HepG2 (cell line): ENCODE data around the gene CEACAM21. TPM values are rescaled to one million over a fixed set of nuclear protein-coding genes. Genes with fewer than 3 reads are reported as not detected.

Experiments
- ATAC-seq: fragments of 200-7000 bp; cut with Tn5 transposase; 3 replicates; pipeline ENCODE4 v1.9.1; 2020; ENCODE audit warnings: mild to moderate bottlenecking, moderate library complexity
- BruUV-seq: library from RNA; stranded (reverse); fragments of 400-500 nt; replicated peaks from 2 replicates; lab custom pipeline; 2021; lab: Mats Ljungman, UMichigan
- CTCF ChIA-PET: fragments of 300-600 bp; formaldehyde crosslinking; extraction: SDS; loops from one replicate; lab custom pipeline; 2021; ENCODE audit warnings: low total read pairs, inconsistent platforms, low intra/inter-chr PET ratio; lab: Yijun Ruan, JAX
- POLR2A ChIA-PET: fragments of 350-600 bp; sonication (Branson Sonifier 250); formaldehyde crosslinking; loops from one replicate; lab custom pipeline; 2020; ENCODE audit warnings: antibody characterized with exemption, inconsistent platforms; lab: Yijun Ruan, JAX
- DNase-seq: peaks from one replicate; pipeline ENCODE4 v3.0.0-alpha.2; 2015; ENCODE audit warnings: low spot score
- FAIRE-seq: peaks from 3 replicates; lab custom pipeline; 2011; peaks lifted over from hg19 to GRCh38; lab: Jason Lieb, UNC
- H2AFZ ChIP-seq: one replicate; pipeline ENCODE4 v1.6.1; 2011; ENCODE audit warnings: low read length, inconsistent platforms
- H3K27ac ChIP-seq: fragments of 300-600 bp; 3 replicates; pipeline ENCODE4 v1.8.0; 2011; ENCODE audit warnings: mixed run types, mild to moderate bottlenecking, mixed read lengths, low read length, inconsistent platforms; ENCODE audit not compliant: insufficient read depth; ENCODE audit errors: extremely low read length
- H3K27me3 ChIP-seq, 2 experiments: fragments of 200-600 bp in 1 of 2; 2 replicates in 1 of 2; 3 replicates in 1 of 2; pipeline versions ENCODE4 v1.6.0 to v1.8.0; 2011; ENCODE audit warnings: low read length in 2 of 2, mild to moderate bottlenecking in 2 of 2, moderate library complexity in 2 of 2, inconsistent platforms in 1 of 2; ENCODE audit not compliant: insufficient read depth in 2 of 2, control insufficient read depth in 1 of 2
- H3K36me3 ChIP-seq, 2 experiments: fragments of 200-600 bp in 1 of 2; replicated peaks in 1 of 2; 2 replicates in 1 of 2; 3 replicates in 1 of 2; pipeline versions ENCODE4 v1.5.1 to v1.8.0; 2011; ENCODE audit warnings: low read length in 2 of 2, inconsistent platforms in 1 of 2; ENCODE audit not compliant: insufficient read depth in 2 of 2, control insufficient read depth in 1 of 2
- H3K4me1 ChIP-seq: 2 replicates; pipeline ENCODE4 v1.5.1; 2012; ENCODE audit warnings: low read length, inconsistent platforms; ENCODE audit not compliant: insufficient read depth
- H3K4me2 ChIP-seq: 2 replicates; pipeline ENCODE4 v1.6.0; 2011; ENCODE audit warnings: low read depth, low read length, inconsistent platforms
- H3K4me3 ChIP-seq, 3 experiments: fragments of 200-600 bp in 1 of 3; sonication (generic), shearing (Covaris generic) in 1 of 3; replicated peaks in 1 of 3; 2 replicates each; pipeline ENCODE4 v1.5.1; 2011 to 2016; ENCODE audit warnings: low read length in 3 of 3, inconsistent platforms in 2 of 3, low read depth in 2 of 3, mild to moderate bottlenecking in 2 of 3, control low read depth in 1 of 3, mixed read lengths in 1 of 3; ENCODE audit not compliant: insufficient read depth in 1 of 3
- H3K79me2 ChIP-seq: one replicate; pipeline ENCODE4 v1.6.1; 2011; ENCODE audit warnings: low read length, inconsistent platforms; ENCODE audit not compliant: insufficient read depth
- H3K9ac ChIP-seq: 2 replicates; pipeline ENCODE4 v1.6.0; 2011; ENCODE audit warnings: mild to moderate bottlenecking, low read depth, low read length, inconsistent platforms; ENCODE audit not compliant: insufficient read depth
- H3K9me3 ChIP-seq: 2 replicates; pipeline ENCODE4 v1.5.1; 2012; ENCODE audit warnings: mild to moderate bottlenecking, low read length
- H4K20me1 ChIP-seq: 2 replicates; pipeline ENCODE4 v1.6.0; 2011; ENCODE audit warnings: inconsistent platforms, mild to moderate bottlenecking, low read length, moderate library complexity; ENCODE audit not compliant: insufficient read depth
- BCL3 ChIP-seq: sonication (generic); formaldehyde crosslinking; IDR thresholded peaks from 2 replicates; pipeline ENCODE4 v1.5.1; 2020; ENCODE audit warnings: mild to moderate bottlenecking, missing genetic modification reagents, moderate library complexity
- FLYWCH1 ChIP-seq: sonication (generic); formaldehyde crosslinking; IDR thresholded peaks from 2 replicates; pipeline ENCODE4 v1.8.1; 2023; ENCODE audit warnings: mild to moderate bottlenecking, missing genetic modification reagents
- SMARCE1 ChIP-seq: fragments of 450-650 bp; IDR thresholded peaks from 2 replicates; pipeline ENCODE4 v1.6.1; 2017; ENCODE audit warnings: borderline replicate concordance
- SYNCRIP ChIP-seq: fragments of 200-400 bp; formaldehyde crosslinking; IDR thresholded peaks from 2 replicates; pipeline ENCODE4 v1.6.1; 2018; ENCODE audit warnings: mild to moderate bottlenecking, low read depth, low read length; ENCODE audit not compliant: insufficient read depth
- THAP8 ChIP-seq: sonication (generic); formaldehyde crosslinking; IDR thresholded peaks from 2 replicates; pipeline ENCODE4 v1.5.1; 2020; ENCODE audit warnings: missing genetic modification reagents, mild to moderate bottlenecking, borderline replicate concordance
- ZBTB37 ChIP-seq: sonication (generic); formaldehyde crosslinking; IDR thresholded peaks from 2 replicates; pipeline ENCODE4 v1.4.0; 2020; ENCODE audit warnings: mild to moderate bottlenecking, missing genetic modification reagents
- ZNF772 ChIP-seq: sonication (generic); formaldehyde crosslinking; IDR thresholded peaks from 2 replicates; pipeline ENCODE4 v1.5.0; 2020; ENCODE audit warnings: mild to moderate bottlenecking, missing genetic modification reagents
- WGBS: methylation state at CpG from one replicate; pipeline ENCODE4 v1.1.6; 2017; ENCODE audit warnings: low lambda C conversion rate; 5-methylcytosine and 5-hydroxymethylcytosine counted together
- in situ Hi-C: cut with HindIII; loops from 2 replicates; pipeline ENCODE4 v1.10.0; 2017; ENCODE audit warnings: low pct_unique_long_range_greater_than_20kb; ENCODE audit not compliant: extremely low pct_ligation_motif_present
- intact Hi-C: fragments of 100-400 bp; cut with micrococcal nuclease; formaldehyde crosslinking; loops from one replicate; pipeline ENCODE4 v1.10.0; 2022; ENCODE audit not compliant: unreplicated experiment
- polyA plus RNA-seq, 8 experiments: library from polyadenylated mRNA; depleted of rRNA in 3 of 8; stranded (reverse) in 7 of 8; unstranded in 1 of 8; fragments of >200 nt; fragmentation: Illumina TruSeq in 4 of 8; extraction: Trizol in 4 of 8; gene quantifications; 2 replicates each; pipeline versions ENCODE4 v1.2.1 to v1.2.3, GENCODE V29; 2011 to 2016; ENCODE audit warnings: low read depth in 4 of 8, missing spikeins in 1 of 8, mixed read lengths in 1 of 8; ENCODE audit not compliant: insufficient read depth in 1 of 8
- total RNA-seq, 5 experiments: library from RNA; depleted of rRNA; stranded (reverse); fragments of >200 nt; fragmentation: Illumina TruSeq; extraction: Trizol; gene quantifications; 2 replicates each; pipeline ENCODE4 v1.2.3, GENCODE V29; 2016; ENCODE audit warnings: low read depth in 1 of 5
- TF ChIP-seq, protein P1 (sequence below): sonication (generic); formaldehyde crosslinking; IDR thresholded peaks from 2 replicates; pipeline ENCODE4 v1.5.0; 2020; ENCODE audit warnings: mild to moderate bottlenecking, low read depth, missing genetic modification reagents, borderline replicate concordance

CEACAM21 gene
- total and polyA plus RNA-seq, 2 of the 13 experiments (the other 11 are each of a cell fraction or from before 2014, with no cell fraction given): 0.05 TPM; not detected in 1

- Histone ChIP-seq H3K36me3 (no peaks in the 10 kb centered on the region), H3K27me3 (0 out of 5 replicates have a peak, but pooled peaks cover 0 to 1% of the 10 kb centered on the region in 2 experiments), H3K4me3 (no peak overlapping the region), H4K20me1 (no peaks in the 10 kb centered on the region; the same call in 1 of the 2 replicates), H3K4me1 (no peaks in the 10 kb centered on the region), H3K4me2 (no peak overlapping the region), H3K79me2 (no peaks in the 10 kb centered on the region), H3K27ac (no peak overlapping the region), H3K9ac (no peak overlapping the region), H3K9me3 (peaks cover 9% of the 10 kb centered on the region), H2AFZ (no peak overlapping the region)
- POLR2A ChIA-PET: no interaction called here
- CTCF ChIA-PET: no interaction called here
- no TSS peak for BruUV-seq
- DNase-seq: no peak
- intact Hi-C loops: no loop called here
- no peak for FAIRE-seq
- no peak for ATAC-seq
- TF ChIP-seq, protein P1, sequence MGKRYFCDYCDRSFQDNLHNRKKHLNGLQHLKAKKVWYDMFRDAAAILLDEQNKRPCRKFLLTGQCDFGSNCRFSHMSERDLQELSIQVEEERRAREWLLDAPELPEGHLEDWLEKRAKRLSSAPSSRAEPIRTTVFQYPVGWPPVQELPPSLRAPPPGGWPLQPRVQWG: no peak
- TF ChIP-seq SMARCE1 (no peak), FLYWCH1 (CRISPR knock-in tag) (no peak), BCL3 (no peak), THAP8 (CRISPR knock-in tag) (no peak), ZBTB37 (no peak), ZNF772 (CRISPR knock-in tag) (no peak), SYNCRIP (no peak)
- WGBS: 0% methylated on average over 5 of the region's 9 CpGs
- in situ Hi-C loops: no loop called here
Observed at GRCh38 chr19:41587101-41587837, 11.3 kb downstream of the CEACAM21 start.
